Liver (tissue), 9 donors: ENCODE data around the gene GRIK1. TPM values are rescaled to one million over a fixed set of nuclear protein-coding genes. Genes with fewer than 3 reads are reported as not detected.

ENCODE experiments used
- DNase-seq: peaks from one replicate; pipeline ENCODE4 v3.0.0-alpha.2; 2017; ENCODE audit warnings: low spot score
- H3K27ac ChIP-seq, 2 donors: one replicate each; pipeline ENCODE4 v1.7.0; 2013; ENCODE audit warnings: inconsistent platforms in 2 of 2, low read length in 2 of 2, control low read depth in 1 of 2, low read depth in 1 of 2, mild to moderate bottlenecking in 1 of 2
- H3K27me3 ChIP-seq, 4 donors: one replicate each; pipeline versions ENCODE4 v1.6.1 to v1.7.0; 2013; ENCODE audit warnings: low read length in 3 of 4, inconsistent platforms in 1 of 4, mild to moderate bottlenecking in 1 of 4, moderate library complexity in 1 of 4; ENCODE audit not compliant: control insufficient read depth in 4 of 4, insufficient read depth in 4 of 4
- H3K36me3 ChIP-seq, 4 donors: one replicate each; pipeline versions ENCODE4 v1.6.1 to v1.7.0; 2013; ENCODE audit warnings: low read length in 3 of 4, mild to moderate bottlenecking in 3 of 4, low read depth in 1 of 4, moderate library complexity in 1 of 4; ENCODE audit not compliant: control insufficient read depth in 4 of 4, insufficient read depth in 3 of 4
- H3K4me1 ChIP-seq, 4 donors: one replicate each; pipeline versions ENCODE4 v1.6.1 to v1.7.0; 2013; ENCODE audit warnings: low read length in 3 of 4, mild to moderate bottlenecking in 3 of 4, moderate library complexity in 1 of 4; ENCODE audit not compliant: control insufficient read depth in 4 of 4, insufficient read depth in 4 of 4
- H3K4me3 ChIP-seq, 3 donors: one replicate each; pipeline versions ENCODE4 v1.6.1 to v1.7.0; 2013; ENCODE audit warnings: low read length in 3 of 3, control low read depth in 1 of 3, low read depth in 1 of 3, mild to moderate bottlenecking in 1 of 3
- H3K9ac ChIP-seq, 2 donors: one replicate each; pipeline ENCODE4 v1.7.0; 2013; ENCODE audit warnings: low read length in 2 of 2, mild to moderate bottlenecking in 2 of 2, moderate library complexity in 2 of 2, control low read depth in 1 of 2, low read depth in 1 of 2
- H3K9me3 ChIP-seq, 4 donors: one replicate each; pipeline versions ENCODE4 v1.6.1 to v1.7.0; 2013; ENCODE audit warnings: low read length in 3 of 4; ENCODE audit not compliant: control insufficient read depth in 4 of 4
- ATF3 ChIP-seq: IDR thresholded peaks from 2 replicates; pipeline ENCODE4 v1.6.1; 2016; ENCODE audit warnings: antibody characterized with exemption
- EGR1 ChIP-seq, 2 donors: IDR thresholded peaks; 2 replicates each; pipeline ENCODE4 v1.6.1; 2016 to 2018; ENCODE audit warnings: antibody characterized with exemption in 2 of 2, low read depth in 2 of 2
- FOXA2 ChIP-seq: IDR thresholded peaks from 2 replicates; pipeline ENCODE4 v1.6.1; 2016; ENCODE audit warnings: antibody characterized with exemption
- HNF4G ChIP-seq: IDR thresholded peaks from 2 replicates; pipeline ENCODE4 v1.6.1; 2016; ENCODE audit warnings: antibody characterized with exemption
- JUND ChIP-seq, 2 donors: IDR thresholded peaks; 2 replicates each; pipeline ENCODE4 v1.6.1; 2016; ENCODE audit warnings: antibody characterized with exemption in 2 of 2
- MAX ChIP-seq: IDR thresholded peaks from 2 replicates; pipeline ENCODE4 v1.6.1; 2016; ENCODE audit warnings: antibody characterized with exemption
- NR2F2 ChIP-seq: IDR thresholded peaks from 2 replicates; pipeline ENCODE4 v1.6.1; 2016; ENCODE audit warnings: antibody characterized with exemption
- RAD21 ChIP-seq, 2 donors: IDR thresholded peaks; 2 replicates each; pipeline ENCODE4 v1.6.1; 2016; ENCODE audit warnings: antibody characterized with exemption in 2 of 2, mild to moderate bottlenecking in 2 of 2
- RXRA ChIP-seq, 2 donors: IDR thresholded peaks; 2 replicates each; pipeline ENCODE4 v1.6.1; 2017 to 2018; ENCODE audit warnings: antibody characterized with exemption in 2 of 2, mild to moderate bottlenecking in 1 of 2
- SP1 ChIP-seq: IDR thresholded peaks from 2 replicates; pipeline ENCODE4 v1.6.1; 2018; ENCODE audit warnings: antibody characterized with exemption, mild to moderate bottlenecking
- TAF1 ChIP-seq: conservative IDR thresholded peaks from 2 replicates; pipeline ENCODE4 v1.6.1; 2016; ENCODE audit warnings: antibody characterized with exemption, mild to moderate bottlenecking
- YY1 ChIP-seq: IDR thresholded peaks from 2 replicates; pipeline ENCODE4 v1.6.1; 2016; ENCODE audit warnings: antibody characterized with exemption, mild to moderate bottlenecking
- ZBTB33 ChIP-seq: IDR thresholded peaks from 2 replicates; pipeline ENCODE4 v1.6.1; 2016; ENCODE audit warnings: antibody characterized with exemption
- WGBS: extraction: QIAGEN DNeasy Blood & Tissue Kit; methylation state at CpG from one replicate; pipeline ENCODE4 v1.1.7; 2013; 5-methylcytosine and 5-hydroxymethylcytosine counted together
- polyA plus RNA-seq, 2 donors: library from polyadenylated mRNA; stranded (reverse) in 1 of 2; unstranded in 1 of 2; fragments of 200-250 nt in 1 of 2; fragments of >200 nt in 1 of 2; fragmentation: Nextera tagmentation in 1 of 2; extraction: Ambion mirVana in 1 of 2; gene quantifications; one replicate each; pipeline versions ENCODE4 v1.2.1 to v1.2.3, GENCODE V29; 2013 to 2015
- total RNA-seq, 2 donors: library from RNA; depleted of rRNA; stranded (reverse); fragments of >200 nt; gene quantifications; one replicate each; pipeline ENCODE4 v1.2.3, GENCODE V29; 2014
- TF ChIP-seq, protein P1 (sequence below): IDR thresholded peaks from 2 replicates; pipeline ENCODE4 v1.6.1; 2016; ENCODE audit warnings: antibody characterized with exemption, mild to moderate bottlenecking
- donor health status: healthy.
- donor health status: healthy.
- donor health status: healthy.
- donor health status: healthy.
- donor health status: healthy.

Gene GRIK1
- total and polyA plus RNA-seq, 4 donors: 0.02 to 0.14 (median 0.05) TPM; not detected in 1

GRCh38 chr21:29526545-29526944 is 413.3 kb downstream of the GRIK1 start:
- no peak overlapping the region for H3K9ac ChIP-seq
- WGBS: 98% methylated on average over 2 of the region's 2 CpGs
- TF ChIP-seq, protein P1, sequence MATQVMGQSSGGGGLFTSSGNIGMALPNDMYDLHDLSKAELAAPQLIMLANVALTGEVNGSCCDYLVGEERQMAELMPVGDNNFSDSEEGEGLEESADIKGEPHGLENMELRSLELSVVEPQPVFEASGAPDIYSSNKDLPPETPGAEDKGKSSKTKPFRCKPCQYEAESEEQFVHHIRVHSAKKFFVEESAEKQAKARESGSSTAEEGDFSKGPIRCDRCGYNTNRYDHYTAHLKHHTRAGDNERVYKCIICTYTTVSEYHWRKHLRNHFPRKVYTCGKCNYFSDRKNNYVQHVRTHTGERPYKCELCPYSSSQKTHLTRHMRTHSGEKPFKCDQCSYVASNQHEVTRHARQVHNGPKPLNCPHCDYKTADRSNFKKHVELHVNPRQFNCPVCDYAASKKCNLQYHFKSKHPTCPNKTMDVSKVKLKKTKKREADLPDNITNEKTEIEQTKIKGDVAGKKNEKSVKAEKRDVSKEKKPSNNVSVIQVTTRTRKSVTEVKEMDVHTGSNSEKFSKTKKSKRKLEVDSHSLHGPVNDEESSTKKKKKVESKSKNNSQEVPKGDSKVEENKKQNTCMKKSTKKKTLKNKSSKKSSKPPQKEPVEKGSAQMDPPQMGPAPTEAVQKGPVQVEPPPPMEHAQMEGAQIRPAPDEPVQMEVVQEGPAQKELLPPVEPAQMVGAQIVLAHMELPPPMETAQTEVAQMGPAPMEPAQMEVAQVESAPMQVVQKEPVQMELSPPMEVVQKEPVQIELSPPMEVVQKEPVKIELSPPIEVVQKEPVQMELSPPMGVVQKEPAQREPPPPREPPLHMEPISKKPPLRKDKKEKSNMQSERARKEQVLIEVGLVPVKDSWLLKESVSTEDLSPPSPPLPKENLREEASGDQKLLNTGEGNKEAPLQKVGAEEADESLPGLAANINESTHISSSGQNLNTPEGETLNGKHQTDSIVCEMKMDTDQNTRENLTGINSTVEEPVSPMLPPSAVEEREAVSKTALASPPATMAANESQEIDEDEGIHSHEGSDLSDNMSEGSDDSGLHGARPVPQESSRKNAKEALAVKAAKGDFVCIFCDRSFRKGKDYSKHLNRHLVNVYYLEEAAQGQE: no peak
- TF ChIP-seq FOXA2: no peak
- no peak for TF ChIP-seq MAX
- TF ChIP-seq YY1: no peak
- TF ChIP-seq JUND (IDR thresholded peaks at IDR 0.05): no peak
- no peak for TF ChIP-seq EGR1 (IDR thresholded peaks at IDR 0.05; ENCODE audit: low read depth in 2 of 2)
- TF ChIP-seq RAD21 (IDR thresholded peaks at IDR 0.05): no peak
- TF ChIP-seq HNF4G: no peak
- TF ChIP-seq SP1: no peak
- TF ChIP-seq NR2F2: no peak
- TF ChIP-seq TAF1: no peak
- peaks cover 0 to 4% (median 0%) of the 10 kb centered on the region in 4 donors for H3K4me1 ChIP-seq
- H3K27ac ChIP-seq: no peak overlapping the region
- H3K27me3 ChIP-seq: no peaks in the 10 kb centered on the region
- H3K36me3 ChIP-seq: no peaks in the 10 kb centered on the region
- H3K4me3 ChIP-seq: no peak overlapping the region
- no peak for DNase-seq
- H3K9me3 ChIP-seq: peaks cover 2 to 13% (median 5%) of the 10 kb centered on the region in 4 donors

- Histone ChIP-seq H3K4me1 (peaks cover 0 to 4% (median 0%) of the 10 kb centered on the region in 4 donors), H3K27ac (no peak overlapping the region), H3K9me3 (peaks cover 2 to 13% (median 5%) of the 10 kb centered on the region in 4 donors), H3K4me3 (no peak overlapping the region), H3K27me3 (no peaks in the 10 kb centered on the region), H3K9ac (no peak overlapping the region), H3K36me3 (no peaks in the 10 kb centered on the region)
- WGBS: 49% methylated on average over 1 of the region's 1 CpG
- DNase-seq: no peak
- no peak for TF ChIP-seq YY1
- TF ChIP-seq TAF1: no peak
- no peak for TF ChIP-seq FOXA2
- TF ChIP-seq JUND (IDR thresholded peaks at IDR 0.05): no peak
- TF ChIP-seq RXRA (IDR thresholded peaks at IDR 0.05): no peak
- TF ChIP-seq EGR1 (IDR thresholded peaks at IDR 0.05; ENCODE audit: low read depth in 2 of 2): no peak
- no peak for TF ChIP-seq MAX
- no peak for TF ChIP-seq ATF3
- TF ChIP-seq ZBTB33: no peak
Measured at GRCh38 chr21:29524055-29524454, 415.7 kb downstream of the GRIK1 start.
